ENCODE data around the gene SRSF9. TPM values are rescaled to one million over a fixed set of nuclear protein-coding genes. Genes with fewer than 3 reads are reported as not detected.

SRSF9 gene
- total RNA-seq, 2 experiments from 2014 or later = 124 TPM

DNA sequence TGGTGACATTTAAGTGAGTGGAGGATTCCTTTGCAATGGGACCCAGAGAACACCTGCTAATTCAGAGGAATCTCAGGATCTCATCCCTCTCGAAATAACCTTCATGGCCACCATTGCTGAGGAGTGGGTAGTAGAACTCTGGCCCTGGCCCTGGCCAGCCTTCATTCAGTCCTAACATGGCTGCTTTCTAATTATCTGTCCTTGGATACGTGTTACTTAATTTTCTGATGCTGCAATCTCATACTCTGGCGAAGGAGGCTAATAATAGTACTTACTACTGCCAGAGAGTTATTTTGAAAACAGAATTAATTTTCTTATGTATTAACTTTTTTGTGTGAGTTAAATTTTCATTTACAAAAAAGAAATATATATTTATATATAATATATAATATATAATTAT is 43.8 kb downstream of the SRSF9 start:
- Mint-ChIP-seq H3K4me1 (ENCODE audit: low read depth) (peaks cover 4% of the 10 kb centered on the region), H3K9me3 (no peaks in the 10 kb centered on the region), H3K4me3 (no peak overlapping the region), H3K36me3 (ENCODE audit: low read depth) (no peaks in the 10 kb centered on the region), H3K27ac (no peak overlapping the region), H3K27me3 (peaks cover 5% of the 10 kb centered on the region)
- DNase-seq = no peak
- Histone ChIP-seq H3K27ac (ENCODE audit: low read depth in 1 of 2, low read length in 2 of 2) (no peak overlapping the region), H3K27me3 (ENCODE audit: control insufficient read depth in 1 of 2, insufficient read depth in 2 of 2, low read length in 2 of 2) (no peaks in the 10 kb centered on the region), H3K4me1 (ENCODE audit: insufficient read depth, low read length) (peaks cover 6% of the 10 kb centered on the region), H3K9me3 (ENCODE audit: control insufficient read depth in 1 of 2, insufficient read depth in 1 of 2, low read length in 2 of 2) (peaks cover 0 to 5% of the 10 kb centered on the region in 2 experiments), H3K36me3 (ENCODE audit: insufficient read depth, low read length) (no peaks in the 10 kb centered on the region), H3K4me3 (ENCODE audit: low read length) (no peak overlapping the region)
- no peak for ATAC-seq (ENCODE audit: poor library complexity)
- ChIA-PET CTCF (no interaction called here), POLR2A (no interaction called here)
- TF ChIP-seq, protein P1, sequence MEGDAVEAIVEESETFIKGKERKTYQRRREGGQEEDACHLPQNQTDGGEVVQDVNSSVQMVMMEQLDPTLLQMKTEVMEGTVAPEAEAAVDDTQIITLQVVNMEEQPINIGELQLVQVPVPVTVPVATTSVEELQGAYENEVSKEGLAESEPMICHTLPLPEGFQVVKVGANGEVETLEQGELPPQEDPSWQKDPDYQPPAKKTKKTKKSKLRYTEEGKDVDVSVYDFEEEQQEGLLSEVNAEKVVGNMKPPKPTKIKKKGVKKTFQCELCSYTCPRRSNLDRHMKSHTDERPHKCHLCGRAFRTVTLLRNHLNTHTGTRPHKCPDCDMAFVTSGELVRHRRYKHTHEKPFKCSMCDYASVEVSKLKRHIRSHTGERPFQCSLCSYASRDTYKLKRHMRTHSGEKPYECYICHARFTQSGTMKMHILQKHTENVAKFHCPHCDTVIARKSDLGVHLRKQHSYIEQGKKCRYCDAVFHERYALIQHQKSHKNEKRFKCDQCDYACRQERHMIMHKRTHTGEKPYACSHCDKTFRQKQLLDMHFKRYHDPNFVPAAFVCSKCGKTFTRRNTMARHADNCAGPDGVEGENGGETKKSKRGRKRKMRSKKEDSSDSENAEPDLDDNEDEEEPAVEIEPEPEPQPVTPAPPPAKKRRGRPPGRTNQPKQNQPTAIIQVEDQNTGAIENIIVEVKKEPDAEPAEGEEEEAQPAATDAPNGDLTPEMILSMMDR (IDR thresholded peaks at IDR 0.05) = no peak
- intact Hi-C loops (cut with DNase I, micrococcal nuclease) = no loop called here

DNA sequence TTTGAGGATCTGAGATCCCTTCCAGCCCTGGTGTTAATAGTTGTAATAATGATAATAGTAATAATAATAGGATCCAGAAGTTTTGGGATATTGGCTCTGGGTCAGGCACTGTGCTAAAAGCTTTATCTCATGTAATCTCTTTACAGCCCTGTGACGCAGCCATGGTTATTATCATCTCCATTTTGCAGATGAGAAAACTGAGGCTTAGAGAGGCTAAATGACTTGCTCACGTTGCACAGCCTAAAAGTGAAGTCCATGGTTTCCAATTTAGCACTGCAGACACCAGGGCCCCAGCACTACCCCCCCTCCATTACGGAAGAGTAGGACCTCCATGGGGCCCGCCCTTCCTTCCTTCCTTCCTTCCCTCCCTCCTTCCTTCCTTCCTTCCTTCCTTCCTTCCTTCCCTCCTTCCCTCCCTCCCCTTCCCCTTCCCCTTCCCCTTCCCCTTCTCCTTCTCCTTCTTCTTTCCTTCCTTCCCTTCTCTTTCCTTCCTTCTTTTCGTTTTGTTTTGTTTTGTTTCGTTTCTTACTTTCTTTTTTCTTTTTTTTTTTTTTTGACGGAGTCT is 46.6 kb downstream of the SRSF9 start:
- no peak overlapping the region for H3K4me3 ChIP-seq (ENCODE audit: low read length)
- ATAC-seq (ENCODE audit: poor library complexity) (no peak), DNase-seq (no peak)
- no peaks in the 10 kb centered on the region for H3K36me3 ChIP-seq (ENCODE audit: insufficient read depth, low read length)
- H3K9me3 ChIP-seq (ENCODE audit: control insufficient read depth in 1 of 2, insufficient read depth in 1 of 2, low read length in 2 of 2) = no peaks in the 10 kb centered on the region
- no peak overlapping the region for H3K27ac Mint-ChIP-seq
- H3K27me3 Mint-ChIP-seq = peaks cover 3% of the 10 kb centered on the region
- H3K4me3 Mint-ChIP-seq = no peak overlapping the region
- H3K4me1 Mint-ChIP-seq (ENCODE audit: low read depth) = no peaks in the 10 kb centered on the region
- TF ChIP-seq, protein P1 (IDR thresholded peaks at IDR 0.05) = no peak
- POLR2A ChIA-PET = no interaction called here
- H3K4me1 ChIP-seq (ENCODE audit: insufficient read depth, low read length) = no peaks in the 10 kb centered on the region
- no peak overlapping the region for H3K27ac ChIP-seq (ENCODE audit: low read depth in 1 of 2, low read length in 2 of 2)
- no peaks in the 10 kb centered on the region for H3K36me3 Mint-ChIP-seq (ENCODE audit: low read depth)
- no peaks in the 10 kb centered on the region for H3K9me3 Mint-ChIP-seq
- CTCF ChIA-PET = no interaction called here
- intact Hi-C loops (cut with DNase I, micrococcal nuclease) = no loop called here
- no peaks in the 10 kb centered on the region for H3K27me3 ChIP-seq (ENCODE audit: control insufficient read depth in 1 of 2, insufficient read depth in 2 of 2, low read length in 2 of 2)

DNA sequence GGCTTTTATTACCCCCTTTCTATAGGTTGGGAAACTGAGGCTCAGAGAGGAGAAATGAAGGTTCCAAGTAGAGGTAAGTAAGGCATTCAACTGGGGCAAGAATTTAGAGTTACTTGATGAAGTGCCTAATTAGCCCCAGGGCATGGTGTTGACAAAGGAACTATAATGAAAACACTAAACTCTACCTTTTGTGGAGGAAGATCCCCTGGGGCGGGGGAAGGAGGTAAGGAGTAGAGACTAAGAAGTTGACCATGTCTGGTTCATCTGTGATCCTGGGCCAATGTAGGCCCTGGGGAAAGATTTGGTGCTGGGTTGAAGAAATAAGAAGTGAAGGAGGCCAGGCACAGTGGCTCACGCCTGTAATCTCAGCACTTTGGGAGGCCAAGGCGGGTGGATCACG is 47.8 kb downstream of the SRSF9 start:
- CTCF ChIA-PET = no interaction called here
- ATAC-seq (ENCODE audit: poor library complexity) (no peak), DNase-seq (no peak)
- no peaks in the 10 kb centered on the region for H3K36me3 ChIP-seq (ENCODE audit: insufficient read depth, low read length)
- H3K4me3 ChIP-seq (ENCODE audit: low read length) = no peak overlapping the region
- Mint-ChIP-seq H3K27ac (no peak overlapping the region), H3K4me1 (ENCODE audit: low read depth) (no peaks in the 10 kb centered on the region), H3K9me3 (no peaks in the 10 kb centered on the region), H3K4me3 (no peak overlapping the region), H3K27me3 (peaks cover 3% of the 10 kb centered on the region), H3K36me3 (ENCODE audit: low read depth) (no peaks in the 10 kb centered on the region)
- intact Hi-C loops (cut with DNase I, micrococcal nuclease) = no loop called here
- H3K27ac ChIP-seq (ENCODE audit: low read depth in 1 of 2, low read length in 2 of 2) = no peak overlapping the region
- POLR2A ChIA-PET = no interaction called here
- TF ChIP-seq, protein P1 (IDR thresholded peaks at IDR 0.05) = no peak
- no peaks in the 10 kb centered on the region for H3K4me1 ChIP-seq (ENCODE audit: insufficient read depth, low read length)
- H3K27me3 ChIP-seq (ENCODE audit: control insufficient read depth in 1 of 2, insufficient read depth in 2 of 2, low read length in 2 of 2) = no peaks in the 10 kb centered on the region
- no peaks in the 10 kb centered on the region for H3K9me3 ChIP-seq (ENCODE audit: control insufficient read depth in 1 of 2, insufficient read depth in 1 of 2, low read length in 2 of 2)
